ENCODE measurements around the gene TIA1.
A peak's percentile ranks its signal among the peaks of the same experiment; 100 is the strongest.

GRCh38 chr2:70190418-70191243, 57.8 kb downstream of the TIA1 start, which contains the start of gene C2orf42:
- TF ChIP-seq CTCF (IDR thresholded peaks at IDR 0.05) (no peak), POLR2A (IDR thresholded peaks at IDR 0.05) (peak; percentile 91 to 97)
